HG03066 (cell line): ENCODE measurements around the gene MT1H.

ENCODE experiments used
- ATAC-seq: cut with Tn5 transposase; IDR thresholded peaks from one replicate; pipeline ENCODE4 v1.9.1; 2021; ENCODE audit warnings: low read depth; ENCODE audit not compliant: unreplicated experiment

The MT1H gene

DNA sequence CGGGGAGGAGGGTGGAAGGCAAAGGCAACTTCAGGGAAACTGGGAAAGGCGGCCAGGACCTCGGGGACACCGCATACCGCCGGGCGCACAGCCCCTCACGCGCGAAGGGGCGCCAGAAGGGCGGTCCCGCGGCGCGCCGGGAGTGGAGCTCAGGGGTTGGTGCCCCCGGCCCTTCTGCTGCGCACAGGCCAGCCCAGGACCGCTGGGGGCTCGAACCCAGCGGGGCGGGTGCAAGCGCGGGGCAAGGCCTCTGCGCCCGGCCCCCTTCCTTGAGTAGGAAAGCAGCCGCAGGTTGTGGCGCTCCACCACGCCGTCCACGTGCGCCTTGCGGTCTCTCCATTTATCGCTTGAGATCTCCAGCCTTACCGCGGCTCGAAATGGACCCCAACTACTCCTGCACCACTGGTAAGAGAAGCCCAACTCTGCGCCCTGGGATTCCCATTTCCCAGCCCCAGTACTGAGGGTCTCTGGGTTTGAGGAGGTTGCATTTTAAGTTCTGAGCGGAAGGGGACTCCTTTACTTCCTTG, 34.1 kb upstream of the MT1H start:
- ATAC-seq = no peak

- ATAC-seq = no peak
Measured at GRCh38 chr16:56636616-56637413, 32.8 kb upstream of the MT1H start.

DNA sequence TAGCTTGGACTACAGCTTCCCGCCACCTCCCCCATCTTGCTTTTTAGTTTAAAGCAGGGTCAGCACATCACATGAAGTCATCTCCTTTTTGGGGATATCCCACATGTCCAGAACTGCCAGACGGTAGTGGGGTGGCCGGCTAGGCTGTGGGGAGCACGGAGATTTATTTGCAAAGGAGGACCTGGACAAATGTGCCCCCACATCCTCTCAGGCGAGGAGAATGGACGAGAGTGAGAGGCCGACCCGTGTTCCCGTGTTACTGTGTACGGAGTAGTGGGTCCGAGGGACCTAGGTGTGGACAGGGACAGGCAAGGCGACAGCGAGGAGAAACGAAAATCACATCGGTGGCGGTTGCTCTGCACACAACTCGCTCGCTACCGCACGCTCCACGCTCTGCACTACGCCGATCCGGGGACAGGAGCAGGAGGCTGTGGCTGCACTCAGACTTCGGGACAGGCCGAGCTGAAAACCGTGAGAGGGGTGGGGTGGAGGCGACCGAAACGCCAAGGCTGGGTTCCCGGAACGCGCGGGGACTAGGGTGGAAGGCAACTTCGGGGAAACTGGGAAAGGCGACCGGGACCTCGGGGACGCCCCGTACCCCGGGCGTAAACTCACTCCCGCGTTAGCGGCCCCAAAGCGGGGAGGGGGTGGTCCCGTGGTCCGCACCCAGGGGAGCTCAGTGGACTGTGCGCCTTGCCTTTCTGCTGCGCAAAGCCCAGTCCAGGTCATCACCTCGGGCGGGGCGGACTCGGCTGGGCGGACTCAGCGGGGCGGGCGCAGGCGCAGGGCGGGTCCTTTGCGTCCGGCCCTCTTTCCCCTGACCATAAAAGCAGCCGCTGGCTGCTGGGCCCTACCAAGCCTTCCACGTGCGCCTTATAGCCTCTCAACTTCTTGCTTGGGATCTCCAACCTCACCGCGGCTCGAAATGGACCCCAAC, 31.5 kb upstream of the MT1H start, which contains the start of gene MT1A:
Gene MT1A (plus strand): TSS at position 853 of the 937 bp plus-strand sequence. CDS start 73 bp downstream, at position 926.
- ATAC-seq = no peak

GRCh38 chr16:56639045-56639444, 30.6 kb upstream of the MT1H start:
- ATAC-seq = no peak

- no peak for ATAC-seq
Measured at GRCh38 chr16:56640076-56640475, 29.5 kb upstream of the MT1H start.

GRCh38 chr16:56641166-56641565, 28.4 kb upstream of the MT1H start:
- ATAC-seq = no peak

DNA sequence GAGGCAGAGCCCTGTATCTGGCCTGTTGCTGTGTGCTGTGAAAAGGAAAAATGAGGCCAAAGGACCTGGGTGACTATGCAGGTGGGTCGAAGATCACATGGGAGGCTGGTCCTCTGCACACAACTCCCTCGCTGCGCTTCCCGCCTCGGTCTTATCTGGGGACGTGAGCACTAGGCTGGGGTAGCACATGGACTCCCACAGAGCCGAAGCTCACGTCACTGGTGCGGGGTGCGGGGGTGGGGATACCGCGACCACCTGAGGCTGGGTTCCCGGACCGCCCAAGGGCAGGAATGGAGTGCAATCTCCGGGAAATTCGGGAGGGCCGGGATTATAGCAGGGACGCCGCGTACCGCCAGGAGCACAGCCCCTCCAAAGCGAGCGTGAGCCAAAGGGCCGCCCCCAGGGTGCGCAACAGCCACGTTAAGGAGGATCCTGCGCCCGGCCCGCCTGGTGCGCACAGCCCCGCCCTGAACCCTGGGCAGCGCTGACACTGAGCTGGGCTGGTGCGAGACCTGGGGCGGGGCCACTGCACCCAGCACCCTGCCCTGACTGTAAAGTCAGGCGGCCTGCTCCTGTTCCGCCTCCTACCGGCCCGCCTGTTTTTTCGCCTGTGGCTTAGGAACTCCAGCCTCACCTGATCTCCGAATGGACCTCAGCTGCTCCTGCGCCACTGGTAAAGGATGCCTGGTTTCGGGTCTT, 26.4 kb upstream of the MT1H start:
- ATAC-seq = no peak

DNA sequence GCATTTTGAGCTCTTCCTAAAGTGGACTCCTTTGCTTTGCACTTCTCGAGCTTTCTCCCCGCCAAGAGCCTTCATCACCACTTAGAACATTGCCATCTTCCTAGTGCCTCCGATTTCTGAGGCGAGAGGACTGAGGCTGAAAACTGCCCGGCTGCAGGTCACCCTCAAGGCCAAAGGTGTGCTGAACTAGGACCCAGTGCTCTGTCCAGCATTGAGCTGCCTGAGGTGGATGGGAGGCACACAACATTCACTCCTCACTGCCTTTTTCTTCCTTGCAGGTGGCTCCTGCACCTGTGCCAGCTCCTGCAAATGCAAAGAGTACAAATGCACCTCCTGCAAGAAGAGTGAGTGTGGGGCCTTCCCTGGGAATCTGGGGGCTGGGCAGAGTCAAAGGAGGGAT, 25.8 kb upstream of the MT1H start:
- ATAC-seq = no peak

- ATAC-seq = no peak
Measured at GRCh38 chr16:56645311-56645710, 24.3 kb upstream of the MT1H start.

GRCh38 chr16:56645838-56646237, 23.8 kb upstream of the MT1H start:
- no peak for ATAC-seq

DNA sequence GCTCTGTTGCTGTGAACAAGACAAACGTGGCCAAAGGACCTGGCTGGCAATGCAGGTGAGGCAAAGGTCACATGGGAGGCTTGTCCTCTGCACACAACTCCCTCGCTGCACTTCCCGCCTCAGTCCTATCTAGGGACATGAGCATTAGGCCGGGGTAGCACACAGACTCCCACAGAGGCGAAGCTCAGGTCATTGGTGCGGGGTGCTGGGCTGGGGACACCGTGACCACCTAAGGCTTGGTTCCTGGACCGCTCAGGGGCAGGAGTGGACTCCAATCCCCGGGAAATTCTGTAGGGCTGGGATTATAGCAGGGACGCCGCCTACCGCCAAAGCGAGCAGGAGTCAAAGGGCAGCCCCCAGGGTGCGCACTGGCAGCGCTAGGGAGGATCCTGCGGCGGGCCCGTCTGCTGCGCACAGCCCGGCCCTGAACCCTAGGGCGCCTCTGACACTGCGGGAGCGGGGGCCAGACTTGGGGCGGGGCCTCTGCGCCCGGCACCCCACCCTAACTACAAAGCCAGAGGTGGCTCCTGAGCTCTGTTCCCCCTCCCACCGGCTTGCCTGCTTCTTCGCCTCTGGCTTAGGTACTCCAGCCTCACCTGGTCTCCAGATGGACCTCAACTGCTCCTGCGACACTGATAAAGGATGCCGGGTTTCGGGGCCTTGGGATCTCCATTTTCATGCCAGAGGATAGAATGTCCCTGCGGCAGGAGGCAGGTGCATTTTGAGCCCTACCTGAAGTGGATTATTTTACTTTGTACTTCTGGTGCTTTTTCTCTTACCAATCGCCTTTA, 21.8 kb upstream of the MT1H start:
- ATAC-seq = no peak

DNA sequence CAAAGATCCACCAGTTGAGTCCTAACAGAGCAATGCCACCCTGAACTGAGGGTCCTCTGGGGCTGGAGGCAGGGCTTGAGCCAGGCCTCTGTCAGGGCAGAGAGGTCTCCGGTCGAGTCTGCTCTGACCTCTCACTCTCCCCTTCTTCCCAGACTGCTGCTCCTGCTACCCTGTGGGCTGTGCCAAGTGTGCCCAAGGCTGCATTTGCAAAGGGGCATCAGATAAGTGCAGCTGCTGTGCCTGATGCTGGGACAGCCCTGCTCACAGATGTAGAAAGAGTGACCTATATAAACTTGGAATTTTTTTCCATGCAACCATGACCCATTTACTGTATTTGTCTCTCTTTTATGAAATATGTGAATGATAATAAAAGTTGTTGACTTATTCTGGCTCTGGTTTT, 20.3 kb upstream of the MT1H start:
- ATAC-seq = no peak

DNA sequence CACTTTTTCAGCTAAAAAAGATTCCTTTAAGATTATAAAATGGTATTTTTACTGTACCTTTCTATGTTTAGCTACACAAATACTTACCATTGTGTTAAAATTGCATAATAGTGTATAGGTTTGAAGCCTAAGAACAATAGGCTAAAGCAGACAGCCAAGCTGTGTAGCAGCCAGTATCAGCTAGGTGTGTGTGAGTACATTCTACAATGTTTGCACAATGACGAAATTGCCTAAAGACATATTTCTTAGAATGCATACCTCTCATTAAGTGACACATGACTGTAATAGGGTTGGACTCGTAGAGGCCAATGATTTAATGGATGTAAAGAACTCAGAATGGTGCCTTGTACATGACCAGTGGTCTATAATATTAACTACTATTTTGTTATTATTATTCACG, 19.8 kb upstream of the MT1H start:
- no peak for ATAC-seq

- ATAC-seq = no peak
Measured at GRCh38 chr16:56651586-56651985, 18.0 kb upstream of the MT1H start, which contains the start of gene MT1B. Gene MT1B, plus strand, starts transcription at chr16:56651886. Its CDS starts 68 bp downstream, at chr16:56651954.

- ATAC-seq = no peak
Measured at GRCh38 chr16:56652600-56652999, 17.0 kb upstream of the MT1H start.

DNA sequence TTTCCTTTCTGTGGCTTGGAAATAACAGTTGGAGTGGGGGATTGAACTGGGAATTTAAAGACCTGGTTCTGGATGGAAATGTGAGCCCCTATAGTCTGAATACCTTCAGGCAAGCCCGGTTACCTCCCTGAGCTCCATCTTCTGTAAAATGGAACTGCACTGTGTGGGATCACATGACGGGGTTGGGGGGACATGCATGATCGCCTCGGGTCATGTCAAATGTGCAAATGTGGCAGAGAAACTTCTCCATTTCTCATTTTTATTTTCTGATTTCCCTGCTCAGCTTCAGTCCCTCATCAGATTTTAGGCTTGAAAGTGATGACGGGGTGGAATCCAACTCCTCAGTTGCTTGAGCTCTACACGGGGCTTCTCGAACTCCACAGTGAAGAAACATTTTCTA, 16.4 kb upstream of the MT1H start:
- no peak for ATAC-seq

DNA sequence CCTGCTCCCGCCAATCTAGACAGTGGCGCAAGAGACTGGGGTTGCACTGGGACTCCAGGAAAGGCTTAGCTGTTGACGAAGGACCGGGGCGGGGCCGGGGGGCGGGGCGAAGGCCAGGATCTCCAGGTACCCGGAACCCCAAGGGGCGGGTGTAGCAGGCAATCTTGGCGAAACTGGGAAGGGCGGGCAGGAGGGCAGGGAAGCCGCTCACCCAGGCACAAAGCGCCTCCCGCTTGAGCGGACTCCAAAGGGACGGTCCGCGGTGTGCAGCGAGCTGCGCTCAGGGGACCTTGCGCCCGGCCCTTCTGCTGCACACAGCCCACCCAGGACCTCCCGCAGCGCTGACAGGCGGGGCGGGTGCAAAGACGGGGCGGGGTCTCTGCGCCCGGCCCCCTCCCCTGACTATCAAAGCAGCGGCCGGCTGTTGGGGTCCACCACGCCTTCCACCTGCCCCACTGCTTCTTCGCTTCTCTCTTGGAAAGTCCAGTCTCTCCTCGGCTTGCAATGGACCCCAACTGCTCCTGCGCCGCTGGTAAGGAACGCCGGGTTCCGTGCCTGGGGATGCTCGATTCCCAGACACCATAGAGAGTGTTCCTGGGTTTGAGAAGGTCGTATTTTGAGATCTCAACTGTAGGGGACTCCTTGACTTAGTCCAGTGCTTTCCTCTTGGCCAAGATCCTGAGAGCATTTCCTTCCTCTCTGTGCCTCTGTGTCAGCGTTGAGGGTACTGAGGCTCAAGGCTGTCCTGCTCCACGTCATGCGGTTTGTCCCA, 11.9 kb upstream of the MT1H start, which contains the start of gene MT1F:
Gene MT1F (plus strand): TSS at position 405 of the 772 bp plus-strand sequence. CDS start 100 bp downstream, at position 505.
- ATAC-seq = no peak

DNA sequence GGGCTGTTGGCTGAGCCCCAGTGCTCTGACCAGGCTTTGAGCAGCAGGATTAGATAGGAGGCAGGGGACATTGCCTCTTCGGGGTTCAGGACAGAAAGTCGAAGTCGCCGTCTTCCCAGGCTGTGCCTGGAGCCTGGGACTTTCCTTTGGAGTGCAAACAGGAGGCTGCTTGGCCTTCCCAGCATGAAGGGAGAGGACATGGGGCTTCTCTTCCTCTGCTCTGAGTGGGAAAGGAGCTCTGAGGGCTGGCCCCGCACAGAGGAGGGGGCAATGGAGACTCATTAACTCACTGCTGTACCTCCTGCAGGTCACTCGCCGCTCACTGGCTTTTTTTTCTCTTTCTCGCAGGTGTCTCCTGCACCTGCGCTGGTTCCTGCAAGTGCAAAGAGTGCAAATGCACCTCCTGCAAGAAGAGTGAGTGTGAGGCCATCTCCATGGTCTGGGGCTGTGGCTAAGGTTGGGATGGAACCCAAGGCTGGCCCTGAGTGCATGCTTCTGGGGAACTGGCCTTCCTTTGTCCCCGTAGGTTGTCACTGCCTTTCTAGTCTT, 11.2 kb upstream of the MT1H start:
- no peak for ATAC-seq
